Endothelial cell (in vitro differentiated cells): ENCODE data around the gene SPAAR. TPM values are rescaled to one million over a fixed set of nuclear protein-coding genes. Genes with fewer than 3 reads are reported as not detected.

Experiments
- DNase-seq: peaks from one replicate; pipeline ENCODE4 v3.0.0; 2021; ENCODE audit warnings: low spot score
- H3K27ac Mint-ChIP-seq: one replicate; pipeline ENCODE4 v1.8.0; 2021; ENCODE audit warnings: mixed read lengths, inconsistent platforms; ENCODE audit not compliant: unreplicated experiment
- H3K27me3 Mint-ChIP-seq: one replicate; pipeline ENCODE4 v1.8.0; 2021; ENCODE audit warnings: mild to moderate bottlenecking, moderate library complexity, mixed read lengths, inconsistent platforms; ENCODE audit not compliant: unreplicated experiment
- H3K36me3 Mint-ChIP-seq: one replicate; pipeline ENCODE4 v1.8.0; 2021; ENCODE audit warnings: mild to moderate bottlenecking, low read depth, mixed read lengths, inconsistent platforms; ENCODE audit not compliant: unreplicated experiment
- H3K4me1 Mint-ChIP-seq: one replicate; pipeline ENCODE4 v1.8.0; 2021; ENCODE audit warnings: mild to moderate bottlenecking, mixed read lengths, inconsistent platforms; ENCODE audit not compliant: unreplicated experiment
- H3K4me3 Mint-ChIP-seq: one replicate; pipeline ENCODE4 v1.8.0; 2021; ENCODE audit warnings: mild to moderate bottlenecking, mixed read lengths, inconsistent platforms; ENCODE audit not compliant: unreplicated experiment
- H3K9me3 Mint-ChIP-seq: one replicate; pipeline ENCODE4 v1.8.0; 2021; ENCODE audit warnings: mixed read lengths, inconsistent platforms; ENCODE audit not compliant: unreplicated experiment
- CTCF ChIP-seq: fragments of 200-600 bp; sonication (generic); IDR thresholded peaks from one replicate; pipeline ENCODE4 v1.5.0; 2021; ENCODE audit warnings: antibody characterized with exemption; ENCODE audit not compliant: unreplicated experiment
- total RNA-seq: library from RNA; stranded (reverse); fragmentation: NEBNext Ultra II Directional; extraction: Animal tissue kit (Norgen Biotek cat#: 25700); gene quantifications from one replicate; pipeline ENCODE4 v1.2.1, GENCODE V29; 2021; ENCODE audit not compliant: unreplicated experiment

SPAAR gene
- total RNA-seq, 1 donor from 2014 or later = 32.0 TPM

- Mint-ChIP-seq H3K9me3 (no peaks in the 10 kb centered on the region), H3K36me3 (peaks cover 8% of the 10 kb centered on the region), H3K27me3 (peaks cover 8% of the 10 kb centered on the region), H3K4me1 (peaks cover 38% of the 10 kb centered on the region), H3K27ac (peak overlapping the region; percentile 44), H3K4me3 (no peak overlapping the region)
- DNase-seq = no peak
- TF ChIP-seq CTCF = no peak
Measured at GRCh38 chr9:35940458-35941407, 31.4 kb downstream of the SPAAR start.

GRCh38 chr9:35942286-35942685, 33.0 kb downstream of the SPAAR start:
- Mint-ChIP-seq H3K9me3 (no peaks in the 10 kb centered on the region), H3K4me3 (no peak overlapping the region), H3K36me3 (peaks cover 2% of the 10 kb centered on the region), H3K27me3 (peaks cover 9% of the 10 kb centered on the region), H3K27ac (no peak overlapping the region), H3K4me1 (peaks cover 40% of the 10 kb centered on the region)
- no peak for TF ChIP-seq CTCF
- DNase-seq = no peak

- TF ChIP-seq CTCF = no peak
- no peak overlapping the region for H3K27ac Mint-ChIP-seq
- no peaks in the 10 kb centered on the region for H3K36me3 Mint-ChIP-seq
- DNase-seq = no peak
- H3K4me3 Mint-ChIP-seq = peak overlapping the region; percentile 13
- peaks cover 50% of the 10 kb centered on the region for H3K4me1 Mint-ChIP-seq
- H3K9me3 Mint-ChIP-seq = no peaks in the 10 kb centered on the region
- peaks cover 11% of the 10 kb centered on the region for H3K27me3 Mint-ChIP-seq
Measured at GRCh38 chr9:35944173-35944572, 34.9 kb downstream of the SPAAR start.

GRCh38 chr9:35944841-35945240, 35.6 kb downstream of the SPAAR start:
- no peak for DNase-seq
- no peak for TF ChIP-seq CTCF
- peaks cover 53% of the 10 kb centered on the region for H3K4me1 Mint-ChIP-seq
- peak overlapping the region; percentile 92 for H3K27ac Mint-ChIP-seq
- no peaks in the 10 kb centered on the region for H3K9me3 Mint-ChIP-seq
- no peak overlapping the region for H3K4me3 Mint-ChIP-seq
- H3K27me3 Mint-ChIP-seq = peaks cover 11% of the 10 kb centered on the region
- H3K36me3 Mint-ChIP-seq = no peaks in the 10 kb centered on the region
